WTC11 (cell line): ENCODE data around the gene GJC1.

Experiments used
- AR ChIP-seq: fragments of 250-450 bp; sonication (Bioruptor Pico); IDR thresholded peaks from 2 replicates; pipeline ENCODE4 v1.9.0; 2021; ENCODE audit warnings: mild to moderate bottlenecking
- ELF4 ChIP-seq: sonication (generic); formaldehyde crosslinking; IDR thresholded peaks from 2 replicates; pipeline ENCODE4 v1.8.1; 2022; ENCODE audit warnings: low read depth, mild to moderate bottlenecking, moderate library complexity, missing genetic modification reagents
- HMGXB4 ChIP-seq: sonication (generic); formaldehyde crosslinking; IDR thresholded peaks from 2 replicates; pipeline ENCODE4 v1.8.1; 2023; ENCODE audit warnings: mild to moderate bottlenecking, moderate library complexity, missing genetic modification reagents
- JUN ChIP-seq: sonication (generic); formaldehyde crosslinking; IDR thresholded peaks from 2 replicates; pipeline ENCODE4 v1.8.0; 2023; ENCODE audit warnings: mild to moderate bottlenecking, missing genetic modification reagents
- MLX ChIP-seq: sonication (generic); formaldehyde crosslinking; IDR thresholded peaks from 2 replicates; pipeline ENCODE4 v1.8.1; 2023; ENCODE audit warnings: mild to moderate bottlenecking, missing genetic modification reagents, moderate library complexity
- NFATC4 ChIP-seq: fragments of 250-450 bp; sonication (Bioruptor Pico); IDR thresholded peaks from 2 replicates; pipeline ENCODE4 v1.9.0; 2021; ENCODE audit warnings: mild to moderate bottlenecking
- NFE2L1 ChIP-seq: sonication (generic); formaldehyde crosslinking; IDR thresholded peaks from 2 replicates; pipeline ENCODE4 v1.8.1; 2023; ENCODE audit warnings: missing genetic modification reagents
- TF ChIP-seq, protein P1 (sequence below): fragments of 200-600 bp; IDR thresholded peaks from 2 replicates; pipeline ENCODE4 v1.8.0; 2022; ENCODE audit warnings: antibody characterized with exemption
- TF ChIP-seq, protein P2 (sequence below): sonication (generic); formaldehyde crosslinking; IDR thresholded peaks from 2 replicates; pipeline ENCODE4 v1.8.1; 2022; ENCODE audit warnings: low read depth, missing genetic modification reagents, borderline replicate concordance

DNA sequence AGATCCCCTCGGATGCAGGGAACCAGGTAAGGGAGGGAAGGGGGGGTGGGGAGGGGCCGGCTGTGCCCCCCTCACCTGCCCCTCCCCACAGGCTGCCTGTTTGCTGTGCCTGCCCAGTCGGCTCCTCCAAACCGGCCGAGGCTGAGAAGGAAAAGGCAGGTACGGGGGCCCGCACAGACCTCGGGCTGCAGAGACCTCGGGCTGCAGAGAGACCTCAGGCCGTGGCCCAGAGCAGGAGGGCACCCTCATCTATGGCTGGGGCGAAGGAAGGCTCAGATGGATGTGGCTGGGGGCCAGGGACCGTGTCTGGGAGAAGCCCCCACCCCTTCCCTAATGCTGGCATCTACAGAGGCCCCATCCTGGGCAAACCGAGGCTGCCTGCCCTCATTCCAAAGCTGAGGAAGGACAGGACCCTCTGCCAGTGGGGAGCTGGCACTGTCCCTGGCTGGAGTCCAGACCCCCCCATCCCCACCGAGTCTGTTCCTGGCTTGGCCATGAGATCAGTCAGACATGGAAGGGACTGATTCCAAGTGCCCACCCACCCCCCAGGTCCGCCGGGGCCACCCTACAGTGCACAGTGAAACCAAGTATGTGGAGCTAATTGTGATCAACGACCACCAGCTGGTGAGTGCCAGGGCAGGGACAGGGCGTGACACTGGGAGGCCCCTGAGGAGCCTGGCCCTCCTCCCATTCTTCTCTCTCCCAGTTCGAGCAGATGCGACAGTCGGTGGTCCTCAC is 57.6 kb downstream of the GJC1 start:
- TF ChIP-seq, protein P1, sequence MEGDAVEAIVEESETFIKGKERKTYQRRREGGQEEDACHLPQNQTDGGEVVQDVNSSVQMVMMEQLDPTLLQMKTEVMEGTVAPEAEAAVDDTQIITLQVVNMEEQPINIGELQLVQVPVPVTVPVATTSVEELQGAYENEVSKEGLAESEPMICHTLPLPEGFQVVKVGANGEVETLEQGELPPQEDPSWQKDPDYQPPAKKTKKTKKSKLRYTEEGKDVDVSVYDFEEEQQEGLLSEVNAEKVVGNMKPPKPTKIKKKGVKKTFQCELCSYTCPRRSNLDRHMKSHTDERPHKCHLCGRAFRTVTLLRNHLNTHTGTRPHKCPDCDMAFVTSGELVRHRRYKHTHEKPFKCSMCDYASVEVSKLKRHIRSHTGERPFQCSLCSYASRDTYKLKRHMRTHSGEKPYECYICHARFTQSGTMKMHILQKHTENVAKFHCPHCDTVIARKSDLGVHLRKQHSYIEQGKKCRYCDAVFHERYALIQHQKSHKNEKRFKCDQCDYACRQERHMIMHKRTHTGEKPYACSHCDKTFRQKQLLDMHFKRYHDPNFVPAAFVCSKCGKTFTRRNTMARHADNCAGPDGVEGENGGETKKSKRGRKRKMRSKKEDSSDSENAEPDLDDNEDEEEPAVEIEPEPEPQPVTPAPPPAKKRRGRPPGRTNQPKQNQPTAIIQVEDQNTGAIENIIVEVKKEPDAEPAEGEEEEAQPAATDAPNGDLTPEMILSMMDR, result no peak
- TF ChIP-seq ELF4 (no peak), NFATC4 (no peak), JUN (no peak), MLX (no peak), AR (no peak), HMGXB4 (no peak), NFE2L1 (CRISPR knock-in tag) (no peak)
- TF ChIP-seq, protein P2, sequence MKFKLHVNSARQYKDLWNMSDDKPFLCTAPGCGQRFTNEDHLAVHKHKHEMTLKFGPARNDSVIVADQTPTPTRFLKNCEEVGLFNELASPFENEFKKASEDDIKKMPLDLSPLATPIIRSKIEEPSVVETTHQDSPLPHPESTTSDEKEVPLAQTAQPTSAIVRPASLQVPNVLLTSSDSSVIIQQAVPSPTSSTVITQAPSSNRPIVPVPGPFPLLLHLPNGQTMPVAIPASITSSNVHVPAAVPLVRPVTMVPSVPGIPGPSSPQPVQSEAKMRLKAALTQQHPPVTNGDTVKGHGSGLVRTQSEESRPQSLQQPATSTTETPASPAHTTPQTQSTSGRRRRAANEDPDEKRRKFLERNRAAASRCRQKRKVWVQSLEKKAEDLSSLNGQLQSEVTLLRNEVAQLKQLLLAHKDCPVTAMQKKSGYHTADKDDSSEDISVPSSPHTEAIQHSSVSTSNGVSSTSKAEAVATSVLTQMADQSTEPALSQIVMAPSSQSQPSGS (CRISPR knock-in tag), result no peak
